Mesendoderm (in vitro differentiated cells): Measurements from ENCODE around the gene UNKL.
A peak's percentile ranks its signal among the peaks of the same experiment; 100 is the strongest.

ENCODE experiments used
- DNase-seq: peaks from one replicate; pipeline ENCODE4 v3.0.0; 2013
- H2AK5ac ChIP-seq: 2 replicates; pipeline ENCODE4 v1.6.1; 2013; ENCODE audit warnings: low read length, inconsistent platforms
- H2BK120ac ChIP-seq: 2 replicates; pipeline ENCODE4 v1.6.1; 2013; ENCODE audit warnings: low read depth, mild to moderate bottlenecking, low read length, moderate library complexity, mixed read lengths
- H2BK15ac ChIP-seq: replicated peaks from 2 replicates; pipeline ENCODE4 v1.6.1; 2013; ENCODE audit warnings: low read depth, mild to moderate bottlenecking, moderate library complexity
- H2BK5ac ChIP-seq: 2 replicates; pipeline ENCODE4 v1.6.1; 2013; ENCODE audit warnings: low read length, inconsistent platforms
- H3K18ac ChIP-seq: 2 replicates; pipeline ENCODE4 v1.6.1; 2013; ENCODE audit warnings: mild to moderate bottlenecking, low read length, mixed read lengths
- H3K23ac ChIP-seq: one replicate; pipeline ENCODE4 v1.6.1; 2013; ENCODE audit warnings: low read length
- H3K27ac ChIP-seq: 2 replicates; pipeline ENCODE4 v1.5.1; 2013; ENCODE audit warnings: low read depth, mild to moderate bottlenecking, inconsistent platforms, low read length, moderate library complexity
- H3K27me3 ChIP-seq: 2 replicates; pipeline ENCODE4 v1.6.1; 2013; ENCODE audit warnings: low read length, control low read depth, mild to moderate bottlenecking, inconsistent platforms; ENCODE audit not compliant: insufficient read depth, poor library complexity
- H3K36me3 ChIP-seq: 2 replicates; pipeline ENCODE4 v1.6.1; 2013; ENCODE audit warnings: low read length, inconsistent platforms; ENCODE audit not compliant: control insufficient read depth, insufficient read depth
- H3K4ac ChIP-seq: one replicate; pipeline ENCODE4 v1.6.1; 2013; ENCODE audit warnings: low read depth, mild to moderate bottlenecking, low read length, moderate library complexity
- H3K4me1 ChIP-seq: 2 replicates; pipeline ENCODE4 v1.6.1; 2013; ENCODE audit warnings: low read depth, low read length, inconsistent platforms; ENCODE audit not compliant: control insufficient read depth
- H3K4me2 ChIP-seq: 2 replicates; pipeline ENCODE4 v1.6.1; 2013; ENCODE audit warnings: low read length
- H3K4me3 ChIP-seq: 2 replicates; pipeline ENCODE4 v1.5.1; 2013; ENCODE audit warnings: mild to moderate bottlenecking, low read length
- H3K56ac ChIP-seq: one replicate; pipeline ENCODE4 v1.6.1; 2013; ENCODE audit warnings: low read length
- H3K79me1 ChIP-seq: 2 replicates; pipeline ENCODE4 v1.6.1; 2013; ENCODE audit warnings: low read length, inconsistent platforms
- H3K79me2 ChIP-seq: 2 replicates; pipeline ENCODE4 v1.6.1; 2013; ENCODE audit warnings: mild to moderate bottlenecking, low read length; ENCODE audit not compliant: control insufficient read depth, insufficient read depth
- H3K9ac ChIP-seq: 2 replicates; pipeline ENCODE4 v1.6.1; 2013; ENCODE audit warnings: low read length, inconsistent platforms
- H4K5ac ChIP-seq: one replicate; pipeline ENCODE4 v1.6.1; 2013; ENCODE audit warnings: low read length
- H4K8ac ChIP-seq: one replicate; pipeline ENCODE4 v1.6.1; 2013; ENCODE audit warnings: low read depth, mild to moderate bottlenecking, control low read depth, low read length, moderate library complexity
- WGBS: extraction: QIAGEN DNeasy Blood & Tissue Kit; methylation state at CpG from one replicate; pipeline ENCODE4 v1.1.7; 2013; ENCODE audit warnings: low lambda C conversion rate, missing lambda C conversion rate; ENCODE audit not compliant: insufficient coverage; ENCODE audit errors: extremely low coverage; 5-methylcytosine and 5-hydroxymethylcytosine counted together

The UNKL gene

GRCh38 chr16:1350691-1351090 is 63.8 kb downstream of the UNKL start:
- Histone ChIP-seq H3K56ac (peak overlapping the region; percentile 49), H4K8ac (no peak overlapping the region), H2BK120ac (no peak overlapping the region), H3K4ac (no peak overlapping the region), H3K9ac (peak overlapping the region; percentile 86), H3K79me1 (peaks cover 18% of the 10 kb centered on the region), H4K5ac (no peak overlapping the region), H3K18ac (no peak overlapping the region), H3K79me2 (peaks cover 14% of the 10 kb centered on the region), H2BK15ac (no peak overlapping the region), H2BK5ac (no peak overlapping the region), H3K4me1 (peaks cover 2% of the 10 kb centered on the region), H3K4me2 (peak overlapping the region; percentile 93), H3K27me3 (no peaks in the 10 kb centered on the region), H3K23ac (no peak overlapping the region), H2AK5ac (no peak overlapping the region), H3K27ac (no peak overlapping the region), H3K36me3 (no peaks in the 10 kb centered on the region), H3K4me3 (peak overlapping the region; percentile 88)
- no CpG with 5 or more reads among the region's 19 CpGs for WGBS
- no peak for DNase-seq

- Histone ChIP-seq H4K5ac (no peak overlapping the region), H2BK120ac (no peak overlapping the region), H4K8ac (no peak overlapping the region), H2BK15ac (no peak overlapping the region), H3K4ac (no peak overlapping the region), H3K56ac (no peak overlapping the region), H3K4me3 (no peak overlapping the region), H3K27me3 (no peaks in the 10 kb centered on the region), H3K36me3 (no peaks in the 10 kb centered on the region), H2BK5ac (no peak overlapping the region), H3K23ac (no peak overlapping the region), H3K27ac (no peak overlapping the region), H3K79me2 (peaks cover 10% of the 10 kb centered on the region), H2AK5ac (no peak overlapping the region), H3K4me2 (no peak overlapping the region), H3K4me1 (peaks cover 2% of the 10 kb centered on the region), H3K79me1 (peaks cover 18% of the 10 kb centered on the region), H3K18ac (no peak overlapping the region), H3K9ac (no peak overlapping the region)
- no peak for DNase-seq
- no CpG with 5 or more reads among the region's 17 CpGs for WGBS
Measured at GRCh38 chr16:1349951-1350350, 64.6 kb downstream of the UNKL start.

- Histone ChIP-seq H3K27ac (no peak overlapping the region), H2BK5ac (no peak overlapping the region), H4K8ac (no peak overlapping the region), H3K18ac (no peak overlapping the region), H4K5ac (no peak overlapping the region), H2AK5ac (no peak overlapping the region), H3K4me3 (no peak overlapping the region), H3K79me2 (peaks cover 10% of the 10 kb centered on the region), H3K36me3 (no peaks in the 10 kb centered on the region), H2BK120ac (no peak overlapping the region), H3K27me3 (no peaks in the 10 kb centered on the region), H2BK15ac (no peak overlapping the region), H3K4ac (no peak overlapping the region), H3K4me1 (peaks cover 2% of the 10 kb centered on the region), H3K56ac (no peak overlapping the region), H3K23ac (no peak overlapping the region), H3K9ac (no peak overlapping the region), H3K4me2 (no peak overlapping the region), H3K79me1 (peaks cover 18% of the 10 kb centered on the region)
- WGBS = no CpG with 5 or more reads among the region's 16 CpGs
- no peak for DNase-seq
Measured at GRCh38 chr16:1349351-1349750, 65.2 kb downstream of the UNKL start.

GRCh38 chr16:1348926-1349325 is 65.6 kb downstream of the UNKL start:
- Histone ChIP-seq H3K27me3 (no peaks in the 10 kb centered on the region), H3K4ac (no peak overlapping the region), H3K36me3 (no peaks in the 10 kb centered on the region), H2BK5ac (no peak overlapping the region), H3K4me3 (no peak overlapping the region), H3K56ac (no peak overlapping the region), H2BK15ac (no peak overlapping the region), H2AK5ac (no peak overlapping the region), H3K4me2 (no peak overlapping the region), H3K27ac (no peak overlapping the region), H3K23ac (no peak overlapping the region), H3K4me1 (peaks cover 2% of the 10 kb centered on the region), H3K79me2 (peaks cover 10% of the 10 kb centered on the region), H3K9ac (no peak overlapping the region), H2BK120ac (no peak overlapping the region), H4K8ac (no peak overlapping the region), H3K18ac (no peak overlapping the region), H4K5ac (no peak overlapping the region), H3K79me1 (peaks cover 18% of the 10 kb centered on the region)
- DNase-seq = no peak
- WGBS = no CpG with 5 or more reads among the region's 14 CpGs

- Histone ChIP-seq H3K18ac (no peak overlapping the region), H2BK5ac (no peak overlapping the region), H2AK5ac (no peak overlapping the region), H3K56ac (no peak overlapping the region), H2BK15ac (no peak overlapping the region), H3K36me3 (no peaks in the 10 kb centered on the region), H4K5ac (no peak overlapping the region), H3K4me3 (no peak overlapping the region), H3K4me1 (peaks cover 2% of the 10 kb centered on the region), H2BK120ac (no peak overlapping the region), H3K4ac (no peak overlapping the region), H3K27ac (no peak overlapping the region), H4K8ac (no peak overlapping the region), H3K27me3 (no peaks in the 10 kb centered on the region), H3K9ac (no peak overlapping the region), H3K23ac (no peak overlapping the region), H3K79me2 (peaks cover 10% of the 10 kb centered on the region), H3K79me1 (peaks cover 18% of the 10 kb centered on the region), H3K4me2 (no peak overlapping the region)
- no CpG with 5 or more reads among the region's 15 CpGs for WGBS
- no peak for DNase-seq
Measured at GRCh38 chr16:1348441-1348840, 66.1 kb downstream of the UNKL start.

GRCh38 chr16:1347962-1348361 is 66.5 kb downstream of the UNKL start:
- Histone ChIP-seq H3K4ac (no peak overlapping the region), H2AK5ac (no peak overlapping the region), H3K36me3 (no peaks in the 10 kb centered on the region)

More at GRCh38 chr16:1347962-1348361, 66.5 kb downstream of the UNKL start:
- no peaks in the 10 kb centered on the region for H3K27me3 ChIP-seq
- no peak overlapping the region for H3K27ac ChIP-seq
- no CpG with 5 or more reads among the region's 29 CpGs for WGBS
- no peak overlapping the region for H2BK120ac ChIP-seq
- H3K4me2 ChIP-seq = no peak overlapping the region
- H3K4me1 ChIP-seq = peaks cover 2% of the 10 kb centered on the region
- no peak overlapping the region for H3K9ac ChIP-seq
- H4K5ac ChIP-seq = no peak overlapping the region
- H3K18ac ChIP-seq = no peak overlapping the region
- no peak overlapping the region for H3K23ac ChIP-seq
- peaks cover 16% of the 10 kb centered on the region for H3K79me1 ChIP-seq
- no peak overlapping the region for H3K56ac ChIP-seq
- H4K8ac ChIP-seq = no peak overlapping the region
- peaks cover 10% of the 10 kb centered on the region for H3K79me2 ChIP-seq
- no peak overlapping the region for H2BK5ac ChIP-seq
- no peak overlapping the region for H2BK15ac ChIP-seq
- no peak for DNase-seq
- no peak overlapping the region for H3K4me3 ChIP-seq
